Activated naive CD4-positive, alpha-beta T cell treated with anti-CD3 and anti-CD28 coated beads, Interleukin-2, amount 10 ng/mL, durations not matched to agents 7 days and 5 days (primary cell): ENCODE data around the gene GNAZ.
A peak's percentile ranks its signal among the peaks of the same experiment; 100 is the strongest.

ENCODE experiments used
- CTCF ChIA-PET: fragments of 350-600 bp; sonication (Branson Sonifier 250); formaldehyde crosslinking; loops from one replicate; lab custom pipeline; 2021; ENCODE audit warnings: antibody characterized with exemption; lab: Charles Lee
- DNase-seq: peaks from one replicate; pipeline ENCODE4 v3.0.0-alpha.2; 2020
- H3K27ac Mint-ChIP-seq: one replicate; pipeline ENCODE4 v1.8.0; 2021; ENCODE audit warnings: mild to moderate bottlenecking, moderate library complexity, mixed read lengths
- H3K27me3 Mint-ChIP-seq: one replicate; pipeline ENCODE4 v1.8.0; 2021; ENCODE audit warnings: mild to moderate bottlenecking, mixed read lengths
- H3K36me3 Mint-ChIP-seq: one replicate; pipeline ENCODE4 v1.8.0; 2021; ENCODE audit warnings: mixed read lengths
- H3K4me1 Mint-ChIP-seq: one replicate; pipeline ENCODE4 v1.8.0; 2021; ENCODE audit warnings: mixed read lengths
- H3K4me3 Mint-ChIP-seq: one replicate; pipeline ENCODE4 v1.8.0; 2021; ENCODE audit warnings: mild to moderate bottlenecking, moderate library complexity, mixed read lengths
- H3K9me3 Mint-ChIP-seq: one replicate; pipeline ENCODE4 v1.8.0; 2021; ENCODE audit warnings: mixed read lengths

The GNAZ gene

DNA sequence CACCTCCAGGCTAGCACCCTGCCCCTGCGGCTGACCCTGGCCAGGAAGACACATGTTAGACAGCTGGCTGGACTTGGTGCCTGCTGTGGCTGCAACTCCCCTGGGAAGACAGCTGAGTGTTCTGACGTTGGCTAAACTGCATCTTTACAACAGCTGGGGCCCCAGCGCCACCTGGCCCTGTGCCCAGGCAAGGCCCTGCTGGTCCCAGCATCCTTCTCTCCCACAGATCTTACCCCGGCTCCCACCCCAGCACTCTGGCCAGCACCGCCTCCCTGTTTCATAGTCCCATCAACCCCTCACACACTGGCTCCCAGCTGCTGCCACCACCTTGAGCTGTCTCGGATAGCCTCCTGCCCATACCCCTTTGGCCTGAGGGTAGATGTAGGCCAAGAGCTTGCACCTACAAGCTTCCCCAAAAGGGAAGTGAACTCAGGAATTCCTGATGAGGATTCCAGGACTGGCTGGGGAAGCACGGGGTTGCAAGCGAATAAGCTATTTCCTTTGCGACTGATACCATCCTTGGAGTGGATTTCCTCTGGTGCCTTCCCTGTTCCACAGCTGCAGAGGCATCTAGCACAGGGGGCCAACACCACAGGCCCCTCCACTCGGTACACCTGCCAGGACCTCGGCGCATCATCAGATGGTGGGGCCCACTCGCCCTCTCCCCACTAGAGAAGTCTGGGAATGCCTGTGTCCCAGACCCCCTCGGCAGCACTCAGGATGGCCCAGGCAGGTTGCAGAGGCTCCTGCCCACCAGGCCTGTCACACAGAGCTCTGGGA is 42.9 kb downstream of the GNAZ start:
- DNase-seq, result no peak
- CTCF ChIA-PET, result interaction anchor here (1.2 kb wide), 1 partner anchor 154 kb away, joined by 3 read pairs; no protein-coding TSS in a partner anchor
- no peak overlapping the region for H3K27ac Mint-ChIP-seq
- H3K4me1 Mint-ChIP-seq, result no peaks in the 10 kb centered on the region
- no peaks in the 10 kb centered on the region for H3K9me3 Mint-ChIP-seq
- no peaks in the 10 kb centered on the region for H3K36me3 Mint-ChIP-seq
- peaks cover 6% of the 10 kb centered on the region for H3K27me3 Mint-ChIP-seq
- no peak overlapping the region for H3K4me3 Mint-ChIP-seq

DNA sequence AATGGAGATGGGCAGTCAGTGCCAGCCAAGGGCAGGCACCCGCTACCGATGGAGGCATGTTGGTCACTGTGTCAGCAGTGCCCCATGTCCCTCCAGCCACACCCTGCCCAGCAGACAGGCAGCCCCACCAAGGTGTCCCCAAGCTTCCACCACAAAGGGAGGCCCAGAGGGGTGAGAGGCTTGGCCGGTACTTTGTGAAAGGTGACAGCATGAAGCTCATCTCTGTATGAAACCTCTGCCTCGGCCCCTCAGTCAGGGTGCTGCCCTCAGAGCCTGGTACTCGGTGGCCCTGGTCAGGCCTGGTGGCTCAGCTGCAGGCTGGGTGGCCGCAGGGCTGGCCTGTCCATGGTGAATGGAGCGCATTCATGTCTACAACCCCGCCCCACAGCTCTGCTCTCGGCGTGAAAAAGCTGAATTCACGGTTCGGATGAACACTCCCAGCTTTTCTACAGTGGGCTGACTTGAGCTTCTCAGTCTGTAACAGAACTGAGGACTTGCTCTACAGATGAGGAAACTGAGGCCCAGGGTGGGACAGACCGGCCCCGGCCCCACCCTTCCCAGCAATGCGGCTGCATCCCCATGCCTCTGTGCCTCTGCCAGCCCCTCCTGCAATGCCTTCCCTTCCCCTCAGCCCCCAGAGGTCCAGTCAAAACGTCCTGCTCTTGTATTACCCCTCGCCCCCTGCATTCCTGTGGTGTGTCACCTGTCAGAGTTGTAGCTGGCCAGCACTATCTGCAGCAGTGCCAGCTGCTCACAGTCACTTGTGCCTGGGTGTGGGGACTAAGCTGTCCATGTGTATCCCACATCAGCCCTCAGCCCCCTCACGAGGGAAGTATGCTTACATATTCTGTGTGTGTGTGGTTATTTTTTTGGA is 43.8 kb downstream of the GNAZ start:
- no peak for DNase-seq
- H3K27me3 Mint-ChIP-seq, result peaks cover 6% of the 10 kb centered on the region
- no peak overlapping the region for H3K27ac Mint-ChIP-seq
- H3K36me3 Mint-ChIP-seq, result no peaks in the 10 kb centered on the region
- H3K4me1 Mint-ChIP-seq, result no peaks in the 10 kb centered on the region
- CTCF ChIA-PET, result interaction anchor here (1.2 kb wide), 1 partner anchor 155 kb away, joined by 3 read pairs; no protein-coding TSS in a partner anchor
- no peaks in the 10 kb centered on the region for H3K9me3 Mint-ChIP-seq
- no peak overlapping the region for H3K4me3 Mint-ChIP-seq

DNA sequence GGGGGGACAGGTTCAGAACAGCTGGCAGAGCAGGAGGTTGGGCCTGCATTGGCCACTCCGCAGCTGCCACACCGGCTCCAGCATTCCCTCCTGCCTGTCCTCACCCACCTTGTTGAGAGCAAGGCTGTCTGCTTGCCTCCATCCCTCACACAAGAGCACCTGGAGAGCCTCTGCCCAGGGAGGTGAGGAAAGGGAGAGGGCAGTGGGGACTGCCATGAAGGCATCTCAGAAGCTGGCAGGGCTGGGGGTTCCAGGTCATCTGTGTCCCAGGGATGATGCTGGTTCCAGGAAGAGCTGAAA is 44.4 kb downstream of the GNAZ start:
- H3K4me3 Mint-ChIP-seq, result no peak overlapping the region
- H3K36me3 Mint-ChIP-seq, result peaks cover 2% of the 10 kb centered on the region

DNA sequence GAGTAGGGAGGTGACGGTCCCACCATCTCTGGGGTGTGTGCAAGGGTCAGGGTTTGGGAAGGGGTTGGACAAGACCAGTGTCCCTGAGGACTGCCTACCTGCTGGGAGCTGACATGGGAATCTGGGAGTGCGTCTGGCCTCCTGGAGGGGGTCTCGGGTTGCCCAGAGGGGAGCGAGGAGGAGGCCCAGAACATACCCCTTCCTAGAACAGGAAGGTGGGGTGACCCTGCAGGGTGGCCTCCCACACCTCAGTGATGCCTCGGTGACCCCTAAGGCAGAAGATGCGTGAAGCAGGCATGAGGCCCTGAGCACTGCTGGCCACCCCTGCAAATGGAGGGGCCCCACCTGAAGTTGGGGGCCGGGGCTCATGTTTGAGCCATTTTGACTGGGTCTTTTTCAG is 45.0 kb downstream of the GNAZ start:
- CTCF ChIA-PET, result no interaction called here
- Mint-ChIP-seq H3K36me3 (peaks cover 6% of the 10 kb centered on the region), H3K9me3 (peaks cover 5% of the 10 kb centered on the region), H3K4me3 (no peak overlapping the region), H3K27ac (no peak overlapping the region), H3K27me3 (peaks cover 6% of the 10 kb centered on the region), H3K4me1 (peaks cover 10% of the 10 kb centered on the region)
- DNase-seq, result no peak

More for the DNA sequence above, 44.4 kb downstream of the GNAZ start:
- Mint-ChIP-seq H3K4me1 (peaks cover 6% of the 10 kb centered on the region), H3K27me3 (peaks cover 6% of the 10 kb centered on the region), H3K9me3 (peaks cover 4% of the 10 kb centered on the region), H3K27ac (peak overlapping the region; percentile 14)
- CTCF ChIA-PET, result interaction anchor here (1.2 kb wide), 1 partner anchor 155 kb away, joined by 3 read pairs; no protein-coding TSS in a partner anchor
- no peak for DNase-seq

DNA sequence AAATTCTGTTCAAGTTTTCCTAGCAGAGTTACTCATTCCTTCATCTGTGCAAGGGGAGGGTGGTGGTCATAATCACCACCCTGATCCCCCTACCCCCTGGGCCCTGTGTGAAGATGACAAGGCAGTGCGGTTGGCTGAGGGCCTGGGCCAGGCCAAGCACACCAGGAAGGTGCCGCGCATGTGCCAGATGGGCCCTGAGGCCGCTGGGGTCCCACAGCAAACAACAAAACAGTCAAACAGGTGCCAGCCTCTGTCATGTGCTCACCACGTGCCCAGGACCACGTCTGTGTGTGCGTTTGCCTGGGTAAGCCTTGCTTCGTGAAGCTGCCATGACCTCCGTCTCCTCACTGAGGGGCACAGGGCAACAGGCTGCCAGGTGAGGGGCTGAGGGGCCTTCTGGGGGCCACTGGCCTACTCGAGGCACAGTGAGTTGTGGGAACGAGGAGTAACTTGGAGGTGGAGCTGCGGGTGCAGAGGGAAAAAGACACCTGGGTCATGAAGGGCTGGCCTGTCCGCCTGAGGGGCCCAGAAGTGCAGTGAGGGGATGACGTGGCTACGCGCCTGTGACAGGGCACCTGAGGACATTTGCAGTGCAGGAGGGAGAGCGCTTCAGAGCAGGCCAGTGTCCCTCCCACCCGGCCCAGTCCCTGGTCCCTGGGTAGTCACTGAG is 45.6 kb downstream of the GNAZ start:
- H3K27ac Mint-ChIP-seq, result no peak overlapping the region
- no peak overlapping the region for H3K4me3 Mint-ChIP-seq
- peaks cover 13% of the 10 kb centered on the region for H3K4me1 Mint-ChIP-seq
- no peak for DNase-seq
- CTCF ChIA-PET, result interaction anchor here (0.8 kb wide), 1 partner anchor 449 kb away, joined by 3 read pairs; no protein-coding TSS in a partner anchor
- peaks cover 5% of the 10 kb centered on the region for H3K9me3 Mint-ChIP-seq
- H3K36me3 Mint-ChIP-seq, result peaks cover 6% of the 10 kb centered on the region
- peaks cover 6% of the 10 kb centered on the region for H3K27me3 Mint-ChIP-seq

DNA sequence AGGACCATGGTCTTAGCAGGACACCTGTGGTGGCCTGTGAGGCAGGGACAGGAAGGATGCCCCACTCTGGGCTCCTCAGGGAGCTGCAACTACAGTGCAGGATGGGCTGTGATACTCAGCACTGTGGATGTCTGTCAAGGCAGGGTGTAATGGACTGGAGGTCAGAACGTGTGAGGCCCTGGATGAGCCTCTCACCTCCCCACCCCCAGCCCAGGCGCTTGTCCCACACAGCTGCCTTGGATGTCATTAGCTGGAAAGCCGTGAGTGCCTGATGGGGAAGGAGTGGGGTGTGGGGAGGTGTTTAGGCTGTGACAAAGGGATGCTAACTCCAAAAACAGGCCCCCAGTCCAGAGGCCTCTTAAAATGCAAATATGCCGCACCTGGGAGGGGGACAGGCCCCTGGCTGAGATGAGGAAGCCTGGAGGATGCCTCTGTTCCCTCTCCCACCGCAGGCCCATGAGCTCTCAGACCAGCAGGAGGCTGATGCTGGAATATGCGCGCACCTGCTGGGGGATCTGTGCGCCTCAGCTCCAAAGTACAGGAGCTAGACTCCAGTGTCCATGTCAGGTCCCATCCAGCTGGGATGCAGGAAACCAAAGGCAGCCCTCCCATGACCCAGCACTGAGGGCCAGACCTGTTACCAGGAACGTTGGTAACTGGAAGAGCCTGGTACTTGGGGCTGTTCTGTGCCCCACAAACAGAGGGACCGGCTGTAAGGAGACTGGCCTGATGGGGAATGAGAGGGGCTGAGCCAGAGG is 46.4 kb downstream of the GNAZ start:
- Mint-ChIP-seq H3K4me1 (peaks cover 13% of the 10 kb centered on the region), H3K9me3 (peaks cover 5% of the 10 kb centered on the region), H3K36me3 (peaks cover 6% of the 10 kb centered on the region), H3K4me3 (no peak overlapping the region), H3K27ac (no peak overlapping the region), H3K27me3 (peaks cover 6% of the 10 kb centered on the region)
- CTCF ChIA-PET, result interaction anchor here (0.8 kb wide), 1 partner anchor 450 kb away, joined by 3 read pairs; no protein-coding TSS in a partner anchor
- no peak for DNase-seq

DNA sequence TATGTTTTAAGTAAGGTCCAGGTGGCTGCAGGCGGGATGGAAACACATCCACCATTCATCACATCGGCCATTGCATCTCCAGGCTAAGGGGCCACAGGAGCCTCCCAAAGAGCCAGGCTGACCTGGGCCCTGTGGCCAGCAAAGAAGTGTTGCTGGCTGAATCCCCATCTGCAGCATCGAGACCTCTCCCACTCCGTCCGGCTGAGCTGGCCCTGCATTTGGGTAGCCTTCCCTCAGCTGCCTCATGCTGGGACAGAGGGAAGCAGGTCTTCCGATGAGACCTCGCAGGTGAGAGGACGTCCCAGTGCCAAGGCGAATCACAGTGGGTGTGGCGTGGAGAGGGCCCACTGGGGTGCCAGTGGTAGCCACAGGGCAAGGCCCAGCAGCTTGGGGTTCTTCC is 47.0 kb downstream of the GNAZ start:
- H3K36me3 Mint-ChIP-seq, result peaks cover 6% of the 10 kb centered on the region

DNA sequence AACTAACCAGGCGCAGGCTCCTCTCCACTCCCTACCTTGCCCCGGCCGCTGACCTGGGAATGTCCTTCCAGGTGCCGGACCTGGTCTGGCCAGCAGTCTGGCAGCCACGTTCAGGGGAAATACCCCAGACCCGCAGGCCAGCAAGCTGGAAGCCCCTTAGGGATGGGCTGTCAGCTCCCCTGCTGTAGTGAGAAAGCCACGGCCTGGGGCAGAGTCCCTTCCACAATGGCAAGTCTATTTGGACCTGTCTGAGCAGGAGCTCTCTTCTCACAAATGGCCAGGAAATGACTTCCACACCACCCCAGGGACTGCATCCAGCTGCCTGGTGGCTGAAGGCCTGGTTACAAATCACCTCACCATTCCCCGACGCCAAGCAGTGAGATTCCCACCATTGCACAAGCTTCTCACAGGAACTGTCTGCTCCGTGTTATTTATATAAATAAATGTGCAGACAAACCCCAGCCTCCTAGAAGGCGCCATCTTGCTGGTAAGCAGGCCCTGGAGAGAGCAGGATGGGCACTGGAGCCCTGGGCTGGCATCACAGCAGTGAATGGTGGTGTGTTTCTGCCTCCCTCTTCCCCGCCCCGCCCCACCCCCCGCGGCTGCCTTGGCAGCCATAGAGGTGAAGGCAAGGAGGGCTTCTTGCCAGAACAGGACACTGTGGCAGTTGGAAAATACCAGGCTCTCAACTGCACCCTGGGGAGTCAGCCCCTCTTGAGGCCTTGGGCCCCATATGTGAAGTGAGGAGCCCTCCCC is 47.8 kb downstream of the GNAZ start:
- peaks cover 5% of the 10 kb centered on the region for H3K9me3 Mint-ChIP-seq
- H3K4me3 Mint-ChIP-seq, result no peak overlapping the region
- peaks cover 6% of the 10 kb centered on the region for H3K36me3 Mint-ChIP-seq
- H3K4me1 Mint-ChIP-seq, result peaks cover 13% of the 10 kb centered on the region
- no peaks in the 10 kb centered on the region for H3K27me3 Mint-ChIP-seq
- DNase-seq, result no peak
- CTCF ChIA-PET, result interaction anchor here (0.9 to 1.1 kb wide), 2 partner anchors 10 to 362 kb away, joined by 3 read pairs; no protein-coding TSS in a partner anchor
- no peak overlapping the region for H3K27ac Mint-ChIP-seq

More for the DNA sequence above, 47.0 kb downstream of the GNAZ start:
- CTCF ChIA-PET, result no interaction called here
- Mint-ChIP-seq H3K27ac (no peak overlapping the region), H3K27me3 (peaks cover 2% of the 10 kb centered on the region), H3K4me1 (peaks cover 13% of the 10 kb centered on the region), H3K9me3 (peaks cover 5% of the 10 kb centered on the region), H3K4me3 (no peak overlapping the region)
- no peak for DNase-seq

DNA sequence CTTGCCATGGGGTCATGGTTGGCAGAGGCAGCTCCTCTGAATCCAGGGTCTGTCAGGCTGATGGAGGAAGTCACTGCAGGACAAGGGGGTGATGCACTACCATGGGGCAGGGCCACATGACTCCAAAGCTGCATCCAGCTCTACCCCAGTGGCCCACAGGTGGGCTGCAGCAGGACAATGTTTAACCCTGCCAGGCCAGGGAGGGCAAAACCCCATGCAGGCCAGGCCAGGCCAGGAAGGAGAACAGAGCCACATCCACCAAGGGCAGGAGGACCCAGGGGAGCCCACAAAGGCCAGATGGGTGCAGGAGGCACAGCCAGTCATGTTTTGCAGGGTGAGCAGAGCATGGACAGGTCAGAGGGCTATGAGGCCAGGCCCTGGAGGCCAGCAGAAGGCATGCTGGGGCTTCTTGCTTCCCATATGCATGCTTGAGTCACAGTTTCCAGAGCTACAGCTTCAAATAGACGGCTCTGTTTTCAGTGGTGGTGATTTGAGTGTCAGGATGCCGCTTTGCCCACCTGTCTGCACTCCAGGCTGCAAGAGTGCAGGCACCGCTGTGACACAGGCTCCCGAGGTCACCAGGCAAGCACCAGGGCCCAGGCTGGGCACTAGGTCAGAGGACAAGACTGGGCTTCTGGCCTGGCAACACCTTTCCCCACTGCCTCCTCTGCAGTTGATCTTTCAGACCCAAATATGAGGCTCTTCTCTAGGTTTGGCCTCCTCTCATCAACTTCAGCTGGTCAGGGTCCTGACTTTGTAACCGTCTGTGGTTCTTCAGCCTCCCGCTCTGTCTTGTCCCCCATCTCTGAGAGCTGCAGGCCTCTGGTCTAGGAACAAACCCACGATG is 48.6 kb downstream of the GNAZ start:
- Mint-ChIP-seq H3K4me1 (peaks cover 13% of the 10 kb centered on the region), H3K4me3 (no peak overlapping the region), H3K27me3 (no peaks in the 10 kb centered on the region), H3K9me3 (peaks cover 5% of the 10 kb centered on the region), H3K27ac (peak overlapping the region; percentile 69), H3K36me3 (peaks cover 6% of the 10 kb centered on the region)
- CTCF ChIA-PET, result interaction anchor here (0.9 to 2.4 kb wide), 7 partner anchors 9 to 363 kb away, joined by 3 to 12 read pairs (median 4); no protein-coding TSS in a partner anchor
- DNase-seq, result no peak

DNA sequence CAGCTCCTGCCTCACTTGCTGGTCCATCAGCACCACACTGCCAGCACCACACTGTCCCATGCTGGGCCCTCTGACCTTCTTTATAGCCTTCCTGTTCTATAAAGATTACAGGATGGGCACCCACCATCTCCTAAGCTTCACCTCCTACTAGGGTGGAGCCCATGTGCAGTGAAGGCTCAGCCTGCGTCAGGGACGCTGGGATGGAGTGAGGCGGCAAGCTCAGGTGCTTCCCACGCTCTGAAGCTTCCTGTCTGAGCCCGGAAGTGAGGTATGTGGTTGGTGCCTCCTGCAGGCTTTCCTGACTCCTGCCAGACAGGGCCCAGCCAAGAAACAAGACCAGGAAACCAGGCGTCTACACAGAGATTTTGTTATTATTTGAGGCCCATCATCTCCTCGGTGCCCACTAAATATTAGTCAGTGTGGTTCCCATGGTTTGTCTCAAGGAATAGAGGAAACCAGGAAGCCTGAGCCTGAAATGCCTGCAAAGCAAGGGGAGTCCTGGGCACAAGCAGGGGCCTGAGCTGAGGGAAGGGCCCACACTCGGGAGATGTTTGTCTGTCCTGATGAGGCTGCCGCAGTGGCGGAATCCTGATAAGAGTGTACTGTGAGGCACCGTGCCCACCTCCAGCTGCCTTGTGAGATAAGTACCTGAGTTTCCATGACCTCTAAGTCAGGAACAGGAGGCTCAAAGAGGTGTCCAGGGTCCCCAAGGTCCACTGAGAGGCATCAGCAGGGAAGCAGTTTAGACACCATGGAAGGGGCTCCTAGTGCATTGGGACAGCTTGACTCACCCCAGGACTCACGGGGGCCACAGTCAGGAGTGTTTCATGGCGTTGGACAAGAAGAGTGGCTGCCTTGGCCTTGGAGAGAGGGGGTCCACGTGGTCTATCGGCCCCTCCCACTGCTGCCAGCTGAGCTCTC is 49.4 kb downstream of the GNAZ start:
- Mint-ChIP-seq H3K36me3 (peaks cover 6% of the 10 kb centered on the region), H3K9me3 (peaks cover 5% of the 10 kb centered on the region), H3K27ac (peak overlapping the region; percentile 74), H3K4me1 (peaks cover 13% of the 10 kb centered on the region), H3K27me3 (no peaks in the 10 kb centered on the region), H3K4me3 (peak overlapping the region; percentile 8)
- peak; percentile 66 for DNase-seq
- CTCF ChIA-PET, result interaction anchor here (1.0 to 2.4 kb wide), 5 partner anchors 8 to 170 kb away, joined by 3 to 12 read pairs (median 6); no protein-coding TSS in a partner anchor

DNA sequence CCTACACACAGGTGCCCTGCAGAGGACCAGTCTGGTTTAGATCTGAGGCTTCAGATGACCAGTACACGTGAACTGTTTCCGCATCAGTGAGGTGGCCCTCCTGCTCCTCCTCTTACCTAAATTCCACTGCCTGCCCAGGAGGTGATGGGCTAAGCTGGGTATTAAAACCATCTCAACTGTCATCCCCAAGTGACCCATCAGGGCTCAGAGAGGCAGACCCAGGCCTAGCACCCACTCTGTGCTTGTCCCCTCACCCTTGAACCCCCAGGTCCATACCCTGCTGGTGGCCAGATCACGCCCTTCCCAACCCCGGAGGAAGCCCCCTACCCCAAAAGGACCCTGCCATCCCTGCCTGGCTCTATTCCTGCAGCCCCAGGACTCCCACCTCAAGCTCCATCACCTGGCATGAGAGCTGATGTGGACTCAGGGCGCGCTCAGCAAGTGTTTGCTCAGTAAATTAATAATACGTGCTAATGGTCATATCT is 50.1 kb downstream of the GNAZ start:
- Mint-ChIP-seq H3K27ac (peak overlapping the region; percentile 74), H3K4me1 (peaks cover 13% of the 10 kb centered on the region), H3K27me3 (no peaks in the 10 kb centered on the region), H3K9me3 (peaks cover 5% of the 10 kb centered on the region), H3K4me3 (no peak overlapping the region), H3K36me3 (peaks cover 6% of the 10 kb centered on the region)
- no peak for DNase-seq
- CTCF ChIA-PET, result interaction anchor here (0.6 to 2.4 kb wide), 4 partner anchors 145 to 332 kb away, joined by 4 to 12 read pairs (median 8); no protein-coding TSS in a partner anchor
